ENCODE results near the gene DNAJC5. TPM values are rescaled to one million over a fixed set of nuclear protein-coding genes. Genes with fewer than 3 reads are reported as not detected.
A peak's percentile ranks its signal among the peaks of the same experiment; 100 is the strongest.
"Not testable (repeated sequence)": the region's sequence is repeated elsewhere in the genome, so short reads cannot be mapped to it uniquely, and the experiment has no call there.

Gene DNAJC5
- total RNA-seq, 1 experiment from 2014 or later, result 45.0 TPM

- H3K4me1 Mint-ChIP-seq (ENCODE audit: insufficient read depth, unreplicated experiment), result peaks cover 7% of the 10 kb centered on the region
- ChIA-PET POLR2A (interaction anchor here (0.6 to 4.8 kb wide), 5 partner anchors 9 to 149 kb away, joined by 3 to 142 read pairs (median 3); partner anchors contain the start of gene DNAJC5), CTCF (interaction anchor here (0.5 to 1.5 kb wide), 3 partner anchors 33 to 112 kb away, joined by 3 to 4 read pairs (median 3); no protein-coding TSS in a partner anchor)
- intact Hi-C loops (cut with micrococcal nuclease), result no loop called here
- BruUV-seq (replicated peaks), result TSS peak; percentile 3
- no peak for TF ChIP-seq CTCF (IDR thresholded peaks at IDR 0.05; ENCODE audit: unreplicated experiment)
- H3K36me3 Mint-ChIP-seq (ENCODE audit: insufficient read depth, unreplicated experiment), result peaks cover 82% of the 10 kb centered on the region
- peak overlapping the region; percentile 68 for H3K27ac Mint-ChIP-seq (ENCODE audit: low read depth, unreplicated experiment)
- no peaks in the 10 kb centered on the region for H3K27me3 Mint-ChIP-seq (ENCODE audit: insufficient read depth, unreplicated experiment)
- H3K4me3 Mint-ChIP-seq (ENCODE audit: unreplicated experiment), result no peak overlapping the region
- no peaks in the 10 kb centered on the region for H3K9me3 Mint-ChIP-seq (ENCODE audit: unreplicated experiment)
- no peak for DNase-seq (ENCODE audit: unreplicated experiment)
Measured at GRCh38 chr20:63868264-63868663, 26.7 kb upstream of the DNAJC5 start.

GRCh38 chr20:63873477-63873971 lies 21.4 kb upstream of the DNAJC5 start:
- intact Hi-C loops (cut with micrococcal nuclease), result loop anchor here (2.0 kb wide), 2 partner anchors 21 to 167 kb away; partner anchors contain the start of genes ARFRP1 and DNAJC5
- Mint-ChIP-seq H3K27ac (ENCODE audit: low read depth, unreplicated experiment) (peak overlapping the region; percentile 73), H3K36me3 (ENCODE audit: insufficient read depth, unreplicated experiment) (peaks cover 90% of the 10 kb centered on the region), H3K4me3 (ENCODE audit: unreplicated experiment) (peak overlapping the region; percentile 19), H3K4me1 (ENCODE audit: insufficient read depth, unreplicated experiment) (peaks cover 6% of the 10 kb centered on the region), H3K9me3 (ENCODE audit: unreplicated experiment) (no peaks in the 10 kb centered on the region), H3K27me3 (ENCODE audit: insufficient read depth, unreplicated experiment) (no peaks in the 10 kb centered on the region)
- TF ChIP-seq CTCF (IDR thresholded peaks at IDR 0.05; ENCODE audit: unreplicated experiment), result no peak
- CTCF ChIA-PET, result interaction anchor here (0.6 to 1.3 kb wide), 5 partner anchors 10 to 681 kb away, joined by 3 to 4 read pairs (median 4); no protein-coding TSS in a partner anchor
- POLR2A ChIA-PET, result interaction anchor here (0.6 to 7.5 kb wide), 11 partner anchors 9 to 948 kb away, joined by 3 to 85 read pairs (median 7); partner anchors contain the start of genes ARFRP1, DNAJC5, GMEB2 and TPD52L2
- peak; percentile 95 for DNase-seq (ENCODE audit: unreplicated experiment)
- BruUV-seq (replicated peaks), result no TSS peak

- H3K27ac Mint-ChIP-seq (ENCODE audit: low read depth, unreplicated experiment); intact Hi-C loops (cut with micrococcal nuclease); H3K9me3 Mint-ChIP-seq (ENCODE audit: unreplicated experiment); H3K27me3 Mint-ChIP-seq (ENCODE audit: insufficient read depth, unreplicated experiment); BruUV-seq (replicated peaks); H3K4me1 Mint-ChIP-seq (ENCODE audit: insufficient read depth, unreplicated experiment); H3K4me3 Mint-ChIP-seq (ENCODE audit: unreplicated experiment): not testable (repeated sequence)
- DNase-seq (ENCODE audit: unreplicated experiment), result peak; percentile 35
- peaks cover 93% of the 10 kb centered on the region for H3K36me3 Mint-ChIP-seq (ENCODE audit: insufficient read depth, unreplicated experiment)
- POLR2A ChIA-PET, result interaction anchor here (1.1 to 7.5 kb wide), 8 partner anchors 9 to 247 kb away, joined by 3 to 85 read pairs (median 10); partner anchors contain the start of genes ARFRP1, DNAJC5, GMEB2 and TPD52L2
- CTCF ChIA-PET, result interaction anchor here (0.6 to 2.2 kb wide), 4 partner anchors 8 to 270 kb away, joined by 3 to 8 read pairs (median 4); no protein-coding TSS in a partner anchor
Measured at GRCh38 chr20:63874241-63874640, 20.7 kb upstream of the DNAJC5 start.

GRCh38 chr20:63876489-63877036 lies 18.4 kb upstream of the DNAJC5 start:
- no peak overlapping the region for H3K27ac Mint-ChIP-seq (ENCODE audit: low read depth, unreplicated experiment)

More at GRCh38 chr20:63876489-63877036, 18.4 kb upstream of the DNAJC5 start:
- no peak for DNase-seq (ENCODE audit: unreplicated experiment)
- Mint-ChIP-seq H3K4me3 (ENCODE audit: unreplicated experiment) (no peak overlapping the region), H3K36me3 (ENCODE audit: insufficient read depth, unreplicated experiment) (peaks cover 82% of the 10 kb centered on the region), H3K4me1 (ENCODE audit: insufficient read depth, unreplicated experiment) (peaks cover 6% of the 10 kb centered on the region), H3K27me3 (ENCODE audit: insufficient read depth, unreplicated experiment) (no peaks in the 10 kb centered on the region), H3K9me3 (ENCODE audit: unreplicated experiment) (no peaks in the 10 kb centered on the region)
- CTCF ChIA-PET, result interaction anchor here (0.8 to 2.2 kb wide), 2 partner anchors 11 to 19 kb away, joined by 3 to 8 read pairs; no protein-coding TSS in a partner anchor
- intact Hi-C loops (cut with micrococcal nuclease), result no loop called here
- BruUV-seq (replicated peaks), result no TSS peak
- TF ChIP-seq CTCF (IDR thresholded peaks at IDR 0.05; ENCODE audit: unreplicated experiment), result no peak
- POLR2A ChIA-PET, result interaction anchor here (2.2 to 7.5 kb wide), 3 partner anchors 12 to 20 kb away, joined by 9 to 85 read pairs (median 45); partner anchors contain the start of genes DNAJC5 and TPD52L2

Data from MCF 10A (cell line).